ENCODE data around the gene TUBA8.

DNA sequence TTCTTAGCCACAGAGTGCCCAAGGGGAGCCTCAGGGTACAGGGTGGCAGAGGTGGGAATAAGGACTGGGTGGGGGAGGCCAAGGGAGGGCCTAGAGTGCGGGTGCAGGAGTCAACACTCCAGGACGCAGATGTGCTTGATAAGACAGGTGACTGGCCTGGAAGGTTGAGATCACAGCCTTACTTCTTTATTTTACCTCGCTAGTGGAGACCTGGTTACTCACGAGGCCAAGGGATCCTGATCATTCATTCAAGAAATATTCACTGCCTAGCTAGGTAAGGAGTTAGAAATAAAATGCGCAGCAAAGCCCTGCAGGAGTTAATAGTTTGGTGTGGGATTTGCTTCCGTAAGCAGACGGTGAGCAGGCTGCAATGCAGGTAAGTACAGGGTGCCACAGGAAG lies 46.0 kb upstream of the TUBA8 start:
- TF ChIP-seq, protein P1, sequence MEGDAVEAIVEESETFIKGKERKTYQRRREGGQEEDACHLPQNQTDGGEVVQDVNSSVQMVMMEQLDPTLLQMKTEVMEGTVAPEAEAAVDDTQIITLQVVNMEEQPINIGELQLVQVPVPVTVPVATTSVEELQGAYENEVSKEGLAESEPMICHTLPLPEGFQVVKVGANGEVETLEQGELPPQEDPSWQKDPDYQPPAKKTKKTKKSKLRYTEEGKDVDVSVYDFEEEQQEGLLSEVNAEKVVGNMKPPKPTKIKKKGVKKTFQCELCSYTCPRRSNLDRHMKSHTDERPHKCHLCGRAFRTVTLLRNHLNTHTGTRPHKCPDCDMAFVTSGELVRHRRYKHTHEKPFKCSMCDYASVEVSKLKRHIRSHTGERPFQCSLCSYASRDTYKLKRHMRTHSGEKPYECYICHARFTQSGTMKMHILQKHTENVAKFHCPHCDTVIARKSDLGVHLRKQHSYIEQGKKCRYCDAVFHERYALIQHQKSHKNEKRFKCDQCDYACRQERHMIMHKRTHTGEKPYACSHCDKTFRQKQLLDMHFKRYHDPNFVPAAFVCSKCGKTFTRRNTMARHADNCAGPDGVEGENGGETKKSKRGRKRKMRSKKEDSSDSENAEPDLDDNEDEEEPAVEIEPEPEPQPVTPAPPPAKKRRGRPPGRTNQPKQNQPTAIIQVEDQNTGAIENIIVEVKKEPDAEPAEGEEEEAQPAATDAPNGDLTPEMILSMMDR (IDR thresholded peaks at IDR 0.05) = no peak
- TF ChIP-seq EP300 (IDR thresholded peaks at IDR 0.05) = no peak
